Brain microvascular endothelial cell (primary cell): ENCODE measurements around the gene TARS1.

ENCODE experiments used
- DNase-seq: peaks from one replicate; pipeline ENCODE4 v3.0.0-alpha.2; 2020
- H3K27ac ChIP-seq: fragments of 250-450 bp; sonication (Bioruptor Pico); 2 replicates; pipeline ENCODE4 v1.5.1; 2020; ENCODE audit warnings: mild to moderate bottlenecking, moderate library complexity
- H3K27me3 ChIP-seq: fragments of 250-450 bp; sonication (Bioruptor Pico); replicated peaks from 2 replicates; pipeline ENCODE4 v1.5.1; 2020; ENCODE audit warnings: mild to moderate bottlenecking
- H3K36me3 ChIP-seq: fragments of 250-450 bp; sonication (Bioruptor Pico); replicated peaks from 2 replicates; pipeline ENCODE4 v1.5.1; 2020; ENCODE audit warnings: mild to moderate bottlenecking
- H3K4me3 ChIP-seq: 2 replicates; pipeline ENCODE4 v1.5.1; 2011; ENCODE audit warnings: low read depth, mild to moderate bottlenecking, control low read depth, low read length, moderate library complexity
- CTCF ChIP-seq: IDR thresholded peaks from 2 replicates; pipeline ENCODE4 v1.5.1; 2011; ENCODE audit warnings: low read depth, mild to moderate bottlenecking, moderate library complexity, low read length, control low read depth, inconsistent platforms; ENCODE audit errors: missing control alignments
- in situ Hi-C: cut with HindIII; loops from 2 replicates; pipeline ENCODE4 v1.10.0; 2017; ENCODE audit warnings: low sequenced_read_pairs, low pct_ligation_motif_present

The TARS1 gene

GRCh38 chr5:33440482-33441240, at the start of gene TARS1:
TARS1 (plus strand) TSS chr5:33440965; CDS start chr5:33441087, 122 bp downstream.
- DNase-seq, result peak; percentile 100
- in situ Hi-C loops, result no loop called here
- Histone ChIP-seq H3K36me3 (peaks cover 6% of the 10 kb centered on the region), H3K4me3 (peak within 1 kb of the TSS; percentile 91), H3K27me3 (no peaks in the 10 kb centered on the region), H3K27ac (peak within 1 kb of the TSS; percentile 96)
- TF ChIP-seq CTCF, result no peak

GRCh38 chr5:33398501-33398900, 42.3 kb upstream of the TARS1 start:
- Histone ChIP-seq H3K36me3 (no peaks in the 10 kb centered on the region), H3K27me3 (no peaks in the 10 kb centered on the region), H3K27ac (no peak overlapping the region), H3K4me3 (no peak overlapping the region)
- in situ Hi-C loops, result no loop called here
- TF ChIP-seq CTCF, result no peak
- DNase-seq, result no peak

GRCh38 chr5:33400675-33401074, 40.1 kb upstream of the TARS1 start:
- Histone ChIP-seq H3K36me3 (no peaks in the 10 kb centered on the region), H3K27me3 (no peaks in the 10 kb centered on the region), H3K4me3 (no peak overlapping the region), H3K27ac (no peak overlapping the region)
- DNase-seq, result no peak
- in situ Hi-C loops, result no loop called here
- TF ChIP-seq CTCF, result no peak

DNA sequence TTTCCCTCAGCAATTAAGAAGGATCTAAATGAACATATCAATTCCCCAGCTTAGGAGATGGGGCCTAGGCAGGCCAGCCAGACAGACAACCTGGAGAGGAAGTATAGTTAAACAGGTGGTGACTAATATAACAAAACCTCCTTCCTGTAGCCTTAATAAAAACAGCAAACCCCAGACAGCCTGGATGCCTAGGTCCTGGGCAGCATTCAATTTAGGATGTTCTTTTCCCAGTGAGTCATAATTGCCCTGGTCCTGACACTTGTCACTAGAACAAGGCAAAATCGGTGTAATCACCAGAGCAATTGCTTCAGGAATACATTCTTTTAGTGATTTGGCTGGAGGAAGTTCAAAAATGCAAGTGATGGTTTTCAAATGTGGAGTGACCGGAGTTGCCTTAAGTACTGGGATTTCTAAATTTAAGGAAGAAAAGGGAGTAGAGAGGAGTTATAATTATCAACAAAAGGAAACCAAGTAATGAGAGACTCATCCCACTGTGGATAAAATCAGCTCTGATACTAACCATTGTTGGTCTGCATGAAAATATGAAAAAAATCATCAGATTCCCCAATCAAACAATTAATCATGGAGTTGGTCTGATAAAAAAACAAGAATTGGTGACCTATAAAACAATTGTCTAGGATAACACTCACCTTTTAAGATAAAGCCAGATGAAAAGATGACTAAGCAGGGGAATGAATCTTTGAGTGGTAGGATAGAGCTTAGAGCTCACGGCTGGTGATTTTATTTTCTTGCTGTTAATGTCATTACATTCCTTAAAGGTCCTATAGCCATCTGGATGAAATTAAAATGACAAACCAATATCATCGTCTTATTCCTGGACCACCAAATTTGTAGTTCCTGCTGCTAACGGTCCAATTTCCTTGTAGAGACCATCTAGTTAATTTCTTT, 39.0 kb upstream of the TARS1 start:
- peak overlapping the region; percentile 10 for H3K27ac ChIP-seq
- DNase-seq, result peak; percentile 48
- H3K36me3 ChIP-seq, result no peaks in the 10 kb centered on the region
- in situ Hi-C loops, result no loop called here
- H3K27me3 ChIP-seq, result no peaks in the 10 kb centered on the region
- H3K4me3 ChIP-seq, result no peak overlapping the region
- TF ChIP-seq CTCF, result no peak

GRCh38 chr5:33403187-33403586, 37.6 kb upstream of the TARS1 start:
- Histone ChIP-seq H3K27me3 (no peaks in the 10 kb centered on the region), H3K4me3 (no peak overlapping the region), H3K36me3 (no peaks in the 10 kb centered on the region), H3K27ac (no peak overlapping the region)
- no peak for TF ChIP-seq CTCF
- no peak for DNase-seq
- in situ Hi-C loops, result no loop called here
